ENCODE measurements around the gene MROH2B.

The MROH2B gene

DNA sequence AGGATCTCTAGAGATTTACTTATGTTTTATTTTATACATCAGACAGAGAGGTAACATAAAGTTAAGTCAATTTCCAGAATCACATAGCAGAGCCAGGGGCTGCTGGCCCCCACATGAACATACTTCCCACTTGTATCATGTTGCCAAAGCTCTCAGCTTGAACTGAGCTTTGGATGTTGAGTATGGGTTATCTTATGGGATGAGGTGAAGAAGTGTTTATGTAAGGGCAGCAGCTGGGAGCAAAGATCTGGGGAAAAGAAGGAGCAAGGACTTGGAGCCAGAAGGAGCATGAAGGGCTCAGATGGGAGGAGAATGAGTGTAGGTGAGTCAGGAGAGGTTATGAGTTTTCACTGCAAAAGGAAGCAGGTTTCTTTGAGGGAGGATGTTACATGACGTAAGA lies 72.0 kb downstream of the MROH2B start:
- H3K79me2 ChIP-seq (ENCODE audit: low read length), result no peaks in the 10 kb centered on the region
- no peak overlapping the region for H3K27ac ChIP-seq (ENCODE audit: low read length)
- DNase-seq, result no peak
- no peaks in the 10 kb centered on the region for H3K9me3 ChIP-seq (replicated peaks; ENCODE audit: insufficient read depth, low read length)
- no peaks in the 10 kb centered on the region for H3K27me3 ChIP-seq (replicated peaks; ENCODE audit: insufficient read depth, low read length)
- no peak overlapping the region for H3K4me3 ChIP-seq (ENCODE audit: low read length)
- H3K4me1 ChIP-seq (ENCODE audit: low read length), result no peaks in the 10 kb centered on the region
- no peaks in the 10 kb centered on the region for H3K9me2 ChIP-seq (replicated peaks; ENCODE audit: insufficient read depth, low read length)
- H3K4me2 ChIP-seq (ENCODE audit: low read depth, low read length), result no peak overlapping the region
- H3K36me3 ChIP-seq (replicated peaks; ENCODE audit: insufficient read depth, low read length), result no peaks in the 10 kb centered on the region
- no peaks in the 10 kb centered on the region for H4K20me1 ChIP-seq (ENCODE audit: insufficient read depth, low read length)
- no peak for TF ChIP-seq EZH2phosphoT487 (IDR thresholded peaks at IDR 0.05; ENCODE audit: low read length)
- TF ChIP-seq, protein P1, sequence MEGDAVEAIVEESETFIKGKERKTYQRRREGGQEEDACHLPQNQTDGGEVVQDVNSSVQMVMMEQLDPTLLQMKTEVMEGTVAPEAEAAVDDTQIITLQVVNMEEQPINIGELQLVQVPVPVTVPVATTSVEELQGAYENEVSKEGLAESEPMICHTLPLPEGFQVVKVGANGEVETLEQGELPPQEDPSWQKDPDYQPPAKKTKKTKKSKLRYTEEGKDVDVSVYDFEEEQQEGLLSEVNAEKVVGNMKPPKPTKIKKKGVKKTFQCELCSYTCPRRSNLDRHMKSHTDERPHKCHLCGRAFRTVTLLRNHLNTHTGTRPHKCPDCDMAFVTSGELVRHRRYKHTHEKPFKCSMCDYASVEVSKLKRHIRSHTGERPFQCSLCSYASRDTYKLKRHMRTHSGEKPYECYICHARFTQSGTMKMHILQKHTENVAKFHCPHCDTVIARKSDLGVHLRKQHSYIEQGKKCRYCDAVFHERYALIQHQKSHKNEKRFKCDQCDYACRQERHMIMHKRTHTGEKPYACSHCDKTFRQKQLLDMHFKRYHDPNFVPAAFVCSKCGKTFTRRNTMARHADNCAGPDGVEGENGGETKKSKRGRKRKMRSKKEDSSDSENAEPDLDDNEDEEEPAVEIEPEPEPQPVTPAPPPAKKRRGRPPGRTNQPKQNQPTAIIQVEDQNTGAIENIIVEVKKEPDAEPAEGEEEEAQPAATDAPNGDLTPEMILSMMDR (IDR thresholded peaks at IDR 0.05; ENCODE audit: low read length), result no peak
- no peak for TF ChIP-seq EZH2 (optimal IDR thresholded peaks at IDR 0.05; ENCODE audit: low read depth, low read length)
- no peaks in the 10 kb centered on the region for H3F3A ChIP-seq (ENCODE audit: insufficient read depth, low read length)
- no peak overlapping the region for H3K9ac ChIP-seq (ENCODE audit: low read length)
- no peak overlapping the region for H2AFZ ChIP-seq (ENCODE audit: low read length)

DNA sequence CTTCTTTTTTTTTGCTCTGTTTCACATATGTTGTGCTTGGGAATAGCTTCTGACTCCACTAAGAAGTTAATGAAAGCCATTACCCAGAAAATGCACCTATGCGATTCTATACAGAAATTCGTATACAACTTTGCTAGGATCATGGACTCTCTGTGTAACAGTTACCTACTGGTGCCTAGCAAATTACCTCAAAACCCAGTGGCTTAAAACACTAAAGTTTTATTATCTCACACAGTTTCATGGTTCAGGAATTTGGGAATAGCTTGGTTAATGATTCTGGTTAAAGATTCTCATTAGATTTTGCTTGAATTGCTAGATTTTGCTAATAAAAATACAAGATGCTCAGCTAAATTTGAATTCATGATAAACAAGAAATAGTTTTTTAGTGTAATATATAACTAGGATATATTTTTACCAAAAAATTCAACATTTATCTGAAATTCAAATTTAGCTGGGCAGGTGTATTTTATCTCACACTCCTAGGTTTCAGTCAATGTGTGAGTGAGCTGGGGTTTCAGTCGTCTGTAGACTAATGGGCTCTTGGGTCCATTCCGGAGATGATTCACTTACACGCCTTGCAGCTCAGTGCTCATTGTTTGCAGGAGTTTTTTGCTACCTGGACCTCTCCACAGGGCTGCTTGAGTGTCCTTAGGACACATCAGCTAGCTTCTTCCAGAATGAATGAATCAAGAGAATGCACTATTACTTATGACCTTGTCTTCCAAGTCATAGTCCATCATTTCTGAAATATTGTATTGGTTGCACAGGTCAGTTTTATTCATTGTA lies 75.1 kb downstream of the MROH2B start:
- no peaks in the 10 kb centered on the region for H3K9me3 ChIP-seq (replicated peaks; ENCODE audit: insufficient read depth, low read length)
- H3K36me3 ChIP-seq (replicated peaks; ENCODE audit: insufficient read depth, low read length), result no peaks in the 10 kb centered on the region
- H3K4me1 ChIP-seq (ENCODE audit: low read length), result no peaks in the 10 kb centered on the region
- H4K20me1 ChIP-seq (ENCODE audit: insufficient read depth, low read length), result no peaks in the 10 kb centered on the region
- TF ChIP-seq, protein P1 (IDR thresholded peaks at IDR 0.05; ENCODE audit: low read length), result no peak
- H3K4me2 ChIP-seq (ENCODE audit: low read depth, low read length), result no peak overlapping the region
- no peaks in the 10 kb centered on the region for H3K9me2 ChIP-seq (replicated peaks; ENCODE audit: insufficient read depth, low read length)
- H2AFZ ChIP-seq (ENCODE audit: low read length), result no peak overlapping the region
- no peak for DNase-seq
- no peaks in the 10 kb centered on the region for H3K27me3 ChIP-seq (replicated peaks; ENCODE audit: insufficient read depth, low read length)
- H3K79me2 ChIP-seq (ENCODE audit: low read length), result no peaks in the 10 kb centered on the region
- no peak overlapping the region for H3K4me3 ChIP-seq (ENCODE audit: low read length)
- H3K27ac ChIP-seq (ENCODE audit: low read length), result no peak overlapping the region
- H3F3A ChIP-seq (ENCODE audit: insufficient read depth, low read length), result no peaks in the 10 kb centered on the region
- H3K9ac ChIP-seq (ENCODE audit: low read length), result no peak overlapping the region

DNA sequence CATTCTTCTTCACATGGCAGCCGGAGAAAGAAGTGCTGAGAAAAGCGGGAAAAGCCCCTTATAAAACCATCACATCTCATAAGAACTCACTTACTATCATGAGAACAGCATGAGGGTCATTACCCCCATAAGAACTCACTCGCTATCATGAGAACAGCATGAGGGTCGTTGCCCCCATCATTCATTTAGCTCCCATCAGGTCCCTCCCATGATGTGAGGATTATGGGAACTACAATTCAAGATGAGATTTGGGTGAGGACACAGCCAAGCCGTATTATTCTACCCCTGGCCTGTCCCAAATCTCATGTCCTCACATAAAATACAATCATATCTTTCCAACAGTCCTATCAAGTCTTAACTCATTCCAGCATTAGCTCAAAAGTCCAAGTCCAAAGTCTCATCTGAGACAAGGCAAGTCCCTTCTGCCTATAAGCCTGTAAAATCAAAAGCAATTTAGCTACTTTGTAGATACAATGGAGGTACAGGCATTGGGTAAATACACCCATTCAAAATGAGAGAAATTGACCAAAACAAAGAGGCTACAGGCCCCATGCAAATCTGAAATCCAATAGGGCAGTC lies 79.1 kb downstream of the MROH2B start:
- Histone ChIP-seq H4K20me1 (ENCODE audit: insufficient read depth, low read length) (no peaks in the 10 kb centered on the region), H3K9me3 (replicated peaks; ENCODE audit: insufficient read depth, low read length) (no peaks in the 10 kb centered on the region), H3K36me3 (replicated peaks; ENCODE audit: insufficient read depth, low read length) (no peaks in the 10 kb centered on the region), H3K4me2 (ENCODE audit: low read depth, low read length) (no peak overlapping the region), H3K9me2 (replicated peaks; ENCODE audit: insufficient read depth, low read length) (no peaks in the 10 kb centered on the region), H3K27me3 (replicated peaks; ENCODE audit: insufficient read depth, low read length) (no peaks in the 10 kb centered on the region), H3K9ac (ENCODE audit: low read length) (no peak overlapping the region), H3F3A (ENCODE audit: insufficient read depth, low read length) (no peaks in the 10 kb centered on the region), H2AFZ (ENCODE audit: low read length) (no peak overlapping the region), H3K4me3 (ENCODE audit: low read length) (no peak overlapping the region), H3K79me2 (ENCODE audit: low read length) (no peaks in the 10 kb centered on the region), H3K4me1 (ENCODE audit: low read length) (no peaks in the 10 kb centered on the region), H3K27ac (ENCODE audit: low read length) (no peak overlapping the region)
- no peak for DNase-seq
- TF ChIP-seq, protein P1 (IDR thresholded peaks at IDR 0.05; ENCODE audit: low read length), result no peak
- TF ChIP-seq EZH2phosphoT487 (IDR thresholded peaks at IDR 0.05; ENCODE audit: low read length) (no peak), EZH2 (optimal IDR thresholded peaks at IDR 0.05; ENCODE audit: low read depth, low read length) (no peak)

Data from MM.1S (cell line).